ENCODE results near the gene PTGDS. TPM values are rescaled to one million over a fixed set of nuclear protein-coding genes. Genes with fewer than 3 reads are reported as not detected.

PTGDS gene
- total and polyA plus RNA-seq, 12 donors, result 1.1 to 812 (median 219) TPM

- 27 to 72% (median 39%) methylated on average over 2 to 9 of the region's 9 CpGs for WGBS, 4 donors
- Histone ChIP-seq H3K4me1 (replicated peaks in 1 of 2) (peaks cover 14 to 28% of the 10 kb centered on the region in 2 donors), H3K27me3 (no peaks in the 10 kb centered on the region), H3K4me3 (peak overlapping the region in 2 of 4 donors; percentile 59 to 82), H3K27ac (peak overlapping the region in 4 of 5 donors; percentile 72 to 93 (median 87)), H3K9me3 (replicated peaks in 1 of 3) (no peaks in the 10 kb centered on the region), H3K36me3 (replicated peaks in 1 of 2) (no peaks in the 10 kb centered on the region)
- peak; percentile 45 to 68 (median 60) for DNase-seq
- intact Hi-C loops (cut with DNase I), result loop anchor here in 1 of 2 donors (5.0 kb wide), 1 partner anchor 77 kb away; the partner anchor contains the start of gene ABCA2
- TF ChIP-seq CTCF (IDR thresholded peaks at IDR 0.05), result no peak
- TF ChIP-seq POLR2A (IDR thresholded peaks at IDR 0.05), result no peak
Measured at GRCh38 chr9:136950656-136951276, 26.5 kb upstream of the PTGDS start.

GRCh38 chr9:136951541-136952320 is 25.6 kb upstream of the PTGDS start, which contains the start of gene LCN12:
TSS of gene LCN12 (plus strand) at chr9:136952273. CDS start at chr9:136952328, 55 bp downstream.
- Histone ChIP-seq H3K36me3 (replicated peaks in 1 of 2) (no peaks in the 10 kb centered on the region), H3K27ac (peak within 1 kb of the TSS in 2 of 5 donors; percentile 91 to 93), H3K9me3 (replicated peaks in 1 of 3) (no peaks in the 10 kb centered on the region), H3K4me3 (no peak within 1 kb of the TSS), H3K27me3 (no peaks in the 10 kb centered on the region), H3K4me1 (replicated peaks in 1 of 2) (peaks cover 14 to 28% of the 10 kb centered on the region in 2 donors)
- WGBS, 4 donors, result 40 to 86% (median 55%) methylated on average over 4 to 14 of the region's 14 CpGs
- TF ChIP-seq CTCF (IDR thresholded peaks at IDR 0.05), result no peak
- TF ChIP-seq POLR2A (IDR thresholded peaks at IDR 0.05), result no peak
- intact Hi-C loops (cut with DNase I), result loop anchor here in 1 of 2 donors (5.0 kb wide), 1 partner anchor 76 kb away; the partner anchor contains the start of gene ABCA2
- DNase-seq, result peak in 2 of 7 donors; percentile 42 to 66

- intact Hi-C loops (cut with DNase I), result loop anchor here in 1 of 2 donors (5.0 kb wide), 1 partner anchor 75 kb away; the partner anchor contains the start of gene ABCA2
- Histone ChIP-seq H3K4me3 (no peak overlapping the region), H3K36me3 (replicated peaks in 1 of 2) (no peaks in the 10 kb centered on the region), H3K9me3 (replicated peaks in 1 of 3) (no peaks in the 10 kb centered on the region), H3K4me1 (replicated peaks in 1 of 2) (peaks cover 14 to 28% of the 10 kb centered on the region in 2 donors), H3K27me3 (no peaks in the 10 kb centered on the region), H3K27ac (peak overlapping the region in 2 of 5 donors; percentile 91 to 93)
- WGBS, 4 donors, result 27 to 57% (median 54%) methylated on average over 2 to 15 of the region's 15 CpGs
- TF ChIP-seq CTCF (IDR thresholded peaks at IDR 0.05), result no peak
- no peak for TF ChIP-seq POLR2A (IDR thresholded peaks at IDR 0.05)
- DNase-seq, result peak in 4 of 7 donors; percentile 53 to 75 (median 68)
Measured at GRCh38 chr9:136952321-136952850, 24.9 kb upstream of the PTGDS start.

All from adrenal gland (tissue), 12 donors.